ENCODE results near the gene USP24. TPM values are rescaled to one million over a fixed set of nuclear protein-coding genes. Genes with fewer than 3 reads are reported as not detected.

USP24 gene
- total RNA-seq, 6 experiments from 2014 or later, result 19.9 to 28.0 (median 21.9) TPM

DNA sequence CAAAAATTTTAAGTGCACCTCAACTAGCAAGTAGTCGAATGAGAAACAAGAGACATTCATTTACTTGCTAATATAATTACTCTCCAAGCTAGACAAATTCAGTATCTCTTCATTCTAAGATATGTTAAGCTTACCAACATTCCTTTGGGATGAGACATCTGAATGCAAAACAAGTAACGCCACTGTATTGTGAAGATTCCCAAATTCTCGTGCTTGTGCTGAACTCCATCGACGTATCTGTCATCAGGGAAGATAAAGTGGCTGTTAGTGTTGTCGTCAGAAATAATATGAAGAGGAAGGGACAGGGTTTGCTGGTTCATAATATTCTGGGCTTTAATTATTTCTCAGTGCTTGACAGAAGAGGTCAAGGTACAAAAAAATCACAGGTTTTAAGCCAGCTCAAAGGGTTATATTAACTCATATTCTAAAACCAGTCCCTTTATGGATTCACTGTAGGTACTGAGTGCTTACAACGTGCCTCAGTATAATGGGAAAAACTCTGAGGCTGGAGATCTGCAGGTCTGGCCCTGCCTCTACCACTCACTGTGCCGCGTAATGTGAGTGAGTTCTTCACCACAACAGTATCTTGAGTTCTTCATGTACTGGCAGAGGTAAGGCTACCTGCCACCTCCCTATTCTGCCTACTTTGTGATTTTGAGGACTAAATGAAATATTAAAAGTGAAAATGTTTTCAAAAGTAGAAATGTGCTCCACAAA, 133.8 kb downstream of the USP24 start:
- no peak for TF ChIP-seq CTCF (IDR thresholded peaks at IDR 0.05)
- no peak for TF ChIP-seq POLR2A (IDR thresholded peaks at IDR 0.05)
- Histone ChIP-seq H3K27me3 (no peaks in the 10 kb centered on the region), H3K4me1 (no peaks in the 10 kb centered on the region), H3K9me3 (no peaks in the 10 kb centered on the region), H3K36me3 (peaks cover 4 to 91% (median 43%) of the 10 kb centered on the region in 4 donors), H3K27ac (no peak overlapping the region), H3K4me3 (no peak overlapping the region)
- WGBS (ENCODE audit: insufficient coverage, low coverage, low lambda C conversion rate, missing lambda C conversion rate), result 68% methylated on average over 9 of the region's 9 CpGs
- intact Hi-C loops (cut with DNase I), result no loop called here
- no peak for DNase-seq
- ATAC-seq, result no peak

DNA sequence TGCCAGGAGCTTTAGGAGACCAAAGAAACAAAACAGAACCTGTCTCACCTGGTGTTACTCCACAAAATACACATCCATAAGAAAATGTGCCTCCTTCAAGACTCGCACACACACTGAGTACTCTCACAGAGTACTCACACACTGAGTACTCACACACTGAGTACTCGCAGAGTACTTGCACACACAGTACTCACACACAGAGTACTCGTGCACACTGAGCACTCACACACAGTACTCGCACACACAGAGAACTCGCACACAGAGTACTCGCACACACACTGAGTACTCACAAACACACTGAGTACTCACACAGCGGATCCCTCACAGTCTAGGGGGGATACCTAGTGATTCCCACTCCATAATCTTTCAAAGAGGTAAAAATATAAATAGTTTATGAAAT, 135.5 kb downstream of the USP24 start:
- Histone ChIP-seq H3K27ac (no peak overlapping the region), H3K4me3 (no peak overlapping the region), H3K36me3 (peaks cover 0 to 85% (median 33%) of the 10 kb centered on the region in 4 donors), H3K9me3 (no peaks in the 10 kb centered on the region), H3K27me3 (no peaks in the 10 kb centered on the region), H3K4me1 (no peaks in the 10 kb centered on the region)
- TF ChIP-seq POLR2A (IDR thresholded peaks at IDR 0.05) (no peak), CTCF (IDR thresholded peaks at IDR 0.05) (no peak)
- DNase-seq, result no peak
- ATAC-seq, result no peak
- 100% methylated on average over 5 of the region's 7 CpGs for WGBS (ENCODE audit: insufficient coverage, low coverage, low lambda C conversion rate, missing lambda C conversion rate)
- intact Hi-C loops (cut with DNase I), result no loop called here

DNA sequence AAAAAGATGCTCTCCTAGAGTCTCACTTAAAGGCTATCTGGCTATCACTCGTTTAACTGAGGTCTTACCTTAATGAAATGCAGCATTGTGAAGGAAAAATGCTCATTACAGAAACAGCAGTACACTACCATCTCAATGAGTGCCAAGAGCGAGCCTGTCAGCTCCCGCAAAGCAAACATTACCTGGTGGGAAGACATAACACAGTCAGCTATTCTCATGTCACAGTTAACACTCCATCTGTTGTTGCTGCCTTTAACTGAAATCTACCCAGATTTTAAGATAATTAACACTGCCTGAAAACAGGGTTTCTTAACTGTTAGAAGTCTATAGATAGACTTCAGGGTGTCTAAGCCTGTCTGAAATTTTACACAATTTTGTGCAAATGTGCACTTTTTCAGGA, 136.7 kb downstream of the USP24 start:
- DNase-seq (no peak), ATAC-seq (no peak)
- H3K9me3 ChIP-seq, result no peaks in the 10 kb centered on the region
- H3K4me1 ChIP-seq, result no peaks in the 10 kb centered on the region
- H3K27ac ChIP-seq, result no peak overlapping the region
- 87% methylated on average over 3 of the region's 3 CpGs for WGBS (ENCODE audit: insufficient coverage, low coverage, low lambda C conversion rate, missing lambda C conversion rate)
- peaks cover 0 to 88% (median 29%) of the 10 kb centered on the region in 4 donors for H3K36me3 ChIP-seq
- intact Hi-C loops (cut with DNase I), result no loop called here
- H3K4me3 ChIP-seq, result no peak overlapping the region
- no peak for TF ChIP-seq CTCF (IDR thresholded peaks at IDR 0.05)
- no peak for TF ChIP-seq POLR2A (IDR thresholded peaks at IDR 0.05)
- no peaks in the 10 kb centered on the region for H3K27me3 ChIP-seq

- Histone ChIP-seq H3K4me3 (no peak overlapping the region), H3K27me3 (no peaks in the 10 kb centered on the region), H3K27ac (no peak overlapping the region), H3K4me1 (no peaks in the 10 kb centered on the region), H3K9me3 (no peaks in the 10 kb centered on the region), H3K36me3 (peaks cover 0 to 91% (median 32%) of the 10 kb centered on the region in 4 donors)
- TF ChIP-seq POLR2A (IDR thresholded peaks at IDR 0.05), result no peak
- TF ChIP-seq CTCF (IDR thresholded peaks at IDR 0.05), result no peak
- intact Hi-C loops (cut with DNase I), result no loop called here
- DNase-seq (no peak), ATAC-seq (no peak)
- 100% methylated on average over 1 of the region's 1 CpG for WGBS (ENCODE audit: insufficient coverage, low coverage, low lambda C conversion rate, missing lambda C conversion rate)
Observed at GRCh38 chr1:55076356-55076755, 138.8 kb downstream of the USP24 start.
